HG02678 (cell line): ENCODE results near the gene CEP55.

Experiments
- ATAC-seq: cut with Tn5 transposase; IDR thresholded peaks from one replicate; pipeline ENCODE4 v1.9.1; 2021; ENCODE audit warnings: mild to moderate bottlenecking, moderate library complexity; ENCODE audit not compliant: unreplicated experiment

Gene CEP55

GRCh38 chr10:93468461-93469213, 27.8 kb upstream of the CEP55 start:
- ATAC-seq: no peak

- ATAC-seq: no peak
These were observed 27.0 kb upstream of the CEP55 start for GRCh38 chr10:93469454-93469853.

GRCh38 chr10:93471110-93471651, 25.2 kb upstream of the CEP55 start:
- no peak for ATAC-seq

- no peak for ATAC-seq
These were observed 23.3 kb upstream of the CEP55 start for GRCh38 chr10:93473161-93473560.

- ATAC-seq: no peak
These were observed 22.5 kb upstream of the CEP55 start for GRCh38 chr10:93473804-93474472.

GRCh38 chr10:93475227-93475626, 21.2 kb upstream of the CEP55 start:
- ATAC-seq: no peak

- ATAC-seq: no peak
These were observed 20.5 kb upstream of the CEP55 start for GRCh38 chr10:93475871-93476270.

- no peak for ATAC-seq
These were observed 19.7 kb upstream of the CEP55 start for GRCh38 chr10:93476756-93477155.

GRCh38 chr10:93478873-93479272, 17.5 kb upstream of the CEP55 start:
- no peak for ATAC-seq

- ATAC-seq: no peak
These were observed 14.7 kb upstream of the CEP55 start for GRCh38 chr10:93481637-93482144.

- ATAC-seq: peak; percentile 75
These were observed 14.1 kb upstream of the CEP55 start, which contains the start of gene MYOF for GRCh38 chr10:93482145-93482834. Gene MYOF (minus strand): TSS chr10:93482334. CDS start chr10:93482194, 140 bp downstream.

GRCh38 chr10:93485690-93486089, 10.7 kb upstream of the CEP55 start:
- ATAC-seq: no peak

- no peak for ATAC-seq
These were observed 7.4 kb upstream of the CEP55 start for GRCh38 chr10:93488956-93489528.

- no peak for ATAC-seq
These were observed 4.8 kb upstream of the CEP55 start for GRCh38 chr10:93491602-93492121.

- no peak for ATAC-seq
These were observed 3.2 kb upstream of the CEP55 start for GRCh38 chr10:93493162-93493561.

- ATAC-seq: no peak
These were observed 1.9 kb upstream of the CEP55 start for GRCh38 chr10:93494494-93494893.

GRCh38 chr10:93495654-93496321, 624 bp upstream of the CEP55 start:
- peak; percentile 21 for ATAC-seq

GRCh38 chr10:93498166-93498565, 1.8 kb downstream of the CEP55 start:
- ATAC-seq: no peak

- ATAC-seq: no peak
These were observed 5.2 kb downstream of the CEP55 start for GRCh38 chr10:93501650-93502049.

- peak; percentile 62 for ATAC-seq
These were observed 6.7 kb downstream of the CEP55 start for GRCh38 chr10:93503075-93503474.
